ENCODE data around the gene MTRF1L.

The MTRF1L gene

DNA sequence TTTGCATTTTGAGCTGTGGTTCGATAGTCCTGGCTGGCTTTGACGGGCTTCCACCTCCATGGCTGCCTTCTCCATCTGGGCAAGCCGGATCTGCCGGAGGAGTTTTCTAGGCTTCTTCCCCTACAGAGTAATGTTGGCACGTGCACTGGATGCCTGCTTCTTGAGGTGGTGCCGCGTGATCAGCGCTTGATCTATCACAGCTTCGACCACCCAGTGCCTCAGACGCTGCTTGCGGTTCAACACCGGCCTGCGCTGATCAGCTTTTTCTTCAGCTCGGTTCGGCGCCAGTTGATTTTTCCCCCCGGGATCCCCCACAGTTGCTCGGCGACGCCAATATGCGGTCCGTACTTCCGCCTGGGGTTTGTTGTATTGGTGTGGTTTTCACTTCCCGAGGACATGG is 43.2 kb downstream of the MTRF1L start:
- TF ChIP-seq, protein P1, sequence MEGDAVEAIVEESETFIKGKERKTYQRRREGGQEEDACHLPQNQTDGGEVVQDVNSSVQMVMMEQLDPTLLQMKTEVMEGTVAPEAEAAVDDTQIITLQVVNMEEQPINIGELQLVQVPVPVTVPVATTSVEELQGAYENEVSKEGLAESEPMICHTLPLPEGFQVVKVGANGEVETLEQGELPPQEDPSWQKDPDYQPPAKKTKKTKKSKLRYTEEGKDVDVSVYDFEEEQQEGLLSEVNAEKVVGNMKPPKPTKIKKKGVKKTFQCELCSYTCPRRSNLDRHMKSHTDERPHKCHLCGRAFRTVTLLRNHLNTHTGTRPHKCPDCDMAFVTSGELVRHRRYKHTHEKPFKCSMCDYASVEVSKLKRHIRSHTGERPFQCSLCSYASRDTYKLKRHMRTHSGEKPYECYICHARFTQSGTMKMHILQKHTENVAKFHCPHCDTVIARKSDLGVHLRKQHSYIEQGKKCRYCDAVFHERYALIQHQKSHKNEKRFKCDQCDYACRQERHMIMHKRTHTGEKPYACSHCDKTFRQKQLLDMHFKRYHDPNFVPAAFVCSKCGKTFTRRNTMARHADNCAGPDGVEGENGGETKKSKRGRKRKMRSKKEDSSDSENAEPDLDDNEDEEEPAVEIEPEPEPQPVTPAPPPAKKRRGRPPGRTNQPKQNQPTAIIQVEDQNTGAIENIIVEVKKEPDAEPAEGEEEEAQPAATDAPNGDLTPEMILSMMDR (IDR thresholded peaks at IDR 0.05; ENCODE audit: low read depth, low read length, missing control alignments): no peak
- Histone ChIP-seq H3K4me3 (ENCODE audit: low read depth, low read length) (no peak overlapping the region), H3K27ac (no peak overlapping the region), H3K27me3 (replicated peaks) (no peaks in the 10 kb centered on the region), H3K36me3 (replicated peaks) (no peaks in the 10 kb centered on the region)
- in situ Hi-C loops (cut with HindIII; ENCODE audit: low pct_ligation_motif_present, low sequenced_read_pairs): no loop called here
- DNase-seq: no peak

DNA sequence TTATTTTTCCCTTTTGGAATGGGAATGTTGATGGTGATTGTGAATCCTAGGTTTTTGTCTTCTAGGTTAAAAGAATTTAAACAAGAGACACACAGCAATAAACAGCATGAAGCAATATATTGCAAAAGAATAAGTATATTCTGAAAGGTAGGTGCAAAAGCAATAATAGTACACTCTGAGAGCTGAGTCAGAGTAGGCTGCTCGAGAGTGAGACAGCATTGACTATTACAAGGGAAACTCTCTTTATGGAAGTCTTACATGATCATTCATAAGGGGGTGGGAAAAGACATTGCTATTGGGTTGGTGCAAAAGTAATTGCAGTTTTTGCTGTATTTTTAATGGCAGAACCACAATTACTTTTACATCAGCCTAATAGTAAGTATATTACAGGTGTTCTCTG is 44.7 kb downstream of the MTRF1L start:
- TF ChIP-seq, protein P1 (IDR thresholded peaks at IDR 0.05; ENCODE audit: low read depth, low read length, missing control alignments): no peak
- no peaks in the 10 kb centered on the region for H3K27me3 ChIP-seq (replicated peaks)
- H3K4me3 ChIP-seq (ENCODE audit: low read depth, low read length): no peak overlapping the region
- no peaks in the 10 kb centered on the region for H3K36me3 ChIP-seq (replicated peaks)
- DNase-seq: no peak
- in situ Hi-C loops (cut with HindIII; ENCODE audit: low pct_ligation_motif_present, low sequenced_read_pairs): no loop called here
- no peak overlapping the region for H3K27ac ChIP-seq

DNA sequence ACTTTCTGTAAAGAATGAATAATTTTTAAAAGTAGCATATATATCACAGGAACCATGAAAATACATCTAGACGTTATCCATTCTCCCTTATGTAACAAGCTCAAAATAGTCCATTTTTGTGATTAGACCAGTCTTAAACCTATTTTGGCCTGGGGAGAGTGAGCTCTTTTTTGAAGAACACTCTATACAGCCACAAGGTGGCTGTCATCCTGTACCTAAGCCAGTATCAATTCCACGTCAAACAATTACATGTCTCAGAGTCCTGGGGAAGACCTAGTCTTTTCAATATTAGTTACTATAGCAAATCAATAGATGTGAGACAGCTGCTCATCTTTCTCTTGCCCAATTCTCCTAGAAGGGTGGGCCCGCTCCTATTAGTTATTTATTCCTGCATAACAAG is 48.1 kb downstream of the MTRF1L start:
- in situ Hi-C loops (cut with HindIII; ENCODE audit: low pct_ligation_motif_present, low sequenced_read_pairs): no loop called here
- H3K27me3 ChIP-seq (replicated peaks): no peaks in the 10 kb centered on the region
- no peaks in the 10 kb centered on the region for H3K36me3 ChIP-seq (replicated peaks)
- TF ChIP-seq, protein P1 (IDR thresholded peaks at IDR 0.05; ENCODE audit: low read depth, low read length, missing control alignments): peak; percentile 25
- H3K4me3 ChIP-seq (ENCODE audit: low read depth, low read length): no peak overlapping the region
- no peak overlapping the region for H3K27ac ChIP-seq
- DNase-seq: no peak

DNA sequence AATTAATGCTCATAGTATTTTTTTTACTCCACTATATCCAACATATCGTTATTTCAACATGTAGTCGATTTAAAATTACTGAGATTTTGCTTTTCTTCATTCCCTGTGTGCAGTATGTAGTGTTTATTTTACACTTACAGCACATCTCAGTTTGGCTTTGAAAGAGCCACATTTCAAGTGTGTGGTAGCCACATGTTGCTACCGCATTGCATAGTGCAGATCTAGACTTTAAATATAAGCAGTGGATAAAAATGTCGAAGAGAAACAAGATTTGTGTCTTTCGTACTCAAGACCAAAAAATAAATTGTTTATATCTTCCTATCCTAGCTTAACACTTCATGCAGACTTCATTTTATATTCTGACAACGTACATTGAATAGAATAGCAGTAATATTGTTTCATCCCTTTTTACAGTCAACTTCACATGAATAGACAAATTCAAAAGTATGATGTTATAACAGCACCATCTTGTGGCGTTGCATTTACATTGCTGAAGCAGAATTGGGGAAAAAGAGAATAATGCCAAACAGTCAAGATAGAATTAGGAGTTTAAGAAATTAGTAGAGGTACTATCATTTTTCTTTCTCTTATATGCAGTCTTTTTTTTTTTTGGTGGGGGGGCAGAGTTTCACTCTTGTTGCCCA is 49.5 kb downstream of the MTRF1L start:
- H3K27ac ChIP-seq: no peak overlapping the region
- H3K4me3 ChIP-seq (ENCODE audit: low read depth, low read length): no peak overlapping the region
- H3K27me3 ChIP-seq (replicated peaks): no peaks in the 10 kb centered on the region
- TF ChIP-seq, protein P1 (IDR thresholded peaks at IDR 0.05; ENCODE audit: low read depth, low read length, missing control alignments): peak; percentile 54
- H3K36me3 ChIP-seq (replicated peaks): no peaks in the 10 kb centered on the region
- in situ Hi-C loops (cut with HindIII; ENCODE audit: low pct_ligation_motif_present, low sequenced_read_pairs): no loop called here
- DNase-seq: peak; percentile 24

DNA sequence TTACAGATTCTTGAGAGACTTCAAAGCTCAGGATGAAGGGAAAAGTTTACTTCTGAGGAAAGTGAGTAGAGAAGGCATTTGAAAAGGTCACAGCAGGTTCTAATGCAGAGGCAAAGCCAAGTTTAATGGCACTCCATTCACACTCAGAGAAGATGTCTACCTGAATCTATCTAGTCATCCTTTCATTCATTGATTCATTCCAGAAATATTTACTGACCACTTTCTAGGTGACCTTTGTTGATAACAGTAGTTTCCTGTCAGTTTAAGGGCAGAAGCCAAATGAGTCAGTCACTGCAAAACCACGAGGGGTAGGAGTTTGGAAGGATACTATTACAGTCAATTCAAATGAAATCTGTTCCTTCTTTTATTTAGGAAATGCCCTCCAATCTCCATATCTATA is 50.5 kb downstream of the MTRF1L start:
- no peak overlapping the region for H3K27ac ChIP-seq
- in situ Hi-C loops (cut with HindIII; ENCODE audit: low pct_ligation_motif_present, low sequenced_read_pairs): no loop called here
- no peaks in the 10 kb centered on the region for H3K36me3 ChIP-seq (replicated peaks)
- DNase-seq: peak; percentile 45
- TF ChIP-seq, protein P1 (IDR thresholded peaks at IDR 0.05; ENCODE audit: low read depth, low read length, missing control alignments): no peak
- H3K27me3 ChIP-seq (replicated peaks): no peaks in the 10 kb centered on the region
- no peak overlapping the region for H3K4me3 ChIP-seq (ENCODE audit: low read depth, low read length)

DNA sequence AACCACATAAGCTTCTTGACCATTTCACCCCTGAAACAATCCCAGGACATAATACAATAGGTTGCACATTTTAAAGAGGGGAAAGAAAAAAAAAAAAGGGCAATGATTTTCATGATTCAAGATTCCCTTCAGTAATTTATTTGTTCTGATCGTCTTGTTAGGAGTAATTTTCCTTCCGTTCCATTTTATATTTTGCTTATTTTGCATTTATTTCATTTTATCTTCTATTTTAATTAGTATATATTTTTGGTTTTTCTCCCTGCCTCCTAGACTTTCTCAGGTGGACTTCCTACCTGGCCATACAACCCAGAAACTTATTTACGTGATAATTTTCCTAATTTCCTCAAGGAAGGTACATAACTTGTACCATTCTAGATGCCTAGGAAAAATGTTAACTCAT is 52.3 kb downstream of the MTRF1L start:
- H3K27me3 ChIP-seq (replicated peaks): no peaks in the 10 kb centered on the region
- in situ Hi-C loops (cut with HindIII; ENCODE audit: low pct_ligation_motif_present, low sequenced_read_pairs): no loop called here
- TF ChIP-seq, protein P1 (IDR thresholded peaks at IDR 0.05; ENCODE audit: low read depth, low read length, missing control alignments): no peak
- no peaks in the 10 kb centered on the region for H3K36me3 ChIP-seq (replicated peaks)
- H3K27ac ChIP-seq: no peak overlapping the region
- no peak for DNase-seq
- no peak overlapping the region for H3K4me3 ChIP-seq (ENCODE audit: low read depth, low read length)

All from brain microvascular endothelial cell (primary cell).